Fibroblast of villous mesenchyme (primary cell): Measurements from ENCODE around the gene SEC63. TPM values are rescaled to one million over a fixed set of nuclear protein-coding genes. Genes with fewer than 3 reads are reported as not detected.
"Not testable (repeated sequence)": the region's sequence is repeated elsewhere in the genome, so short reads cannot be mapped to it uniquely, and the experiment has no call there.

Experiments
- DNase-seq: peaks from one replicate; pipeline ENCODE4 v3.0.0-alpha.2; 2010; ENCODE audit warnings: low read depth
- H3K4me3 ChIP-seq: 2 replicates; pipeline ENCODE4 v1.5.1; 2011; ENCODE audit warnings: low read depth, mild to moderate bottlenecking, low read length
- CTCF ChIP-seq: IDR thresholded peaks from 2 replicates; pipeline ENCODE4 v1.5.1; 2012; ENCODE audit warnings: low read depth, mild to moderate bottlenecking, low read length; ENCODE audit not compliant: insufficient read depth
- total RNA-seq: library from RNA; depleted of rRNA; stranded (reverse); fragments of >200 nt; gene quantifications from 2 replicates; pipeline ENCODE4 v1.2.3, GENCODE V29; 2012

The SEC63 gene
- 28.5 and 32.9 TPM in 2 replicates for total RNA-seq

GRCh38 chr6:107957909-107958688, at the start of gene SEC63:
TSS of gene SEC63 (minus strand) at chr6:107958208. CDS start at chr6:107958009, 199 bp downstream.
- TF ChIP-seq CTCF = no peak
- peak within 1 kb of the TSS; percentile 98 for H3K4me3 ChIP-seq
- DNase-seq = peak; percentile 98

GRCh38 chr6:108005961-108006360, 48.0 kb upstream of the SEC63 start:
- no peak overlapping the region for H3K4me3 ChIP-seq
- DNase-seq = no peak
- no peak for TF ChIP-seq CTCF

- H3K4me3 ChIP-seq = no peak overlapping the region
- TF ChIP-seq CTCF = no peak
- no peak for DNase-seq
Observed at GRCh38 chr6:108004861-108005260, 46.9 kb upstream of the SEC63 start.

- no peak for TF ChIP-seq CTCF
- no peak overlapping the region for H3K4me3 ChIP-seq
- DNase-seq = peak; percentile 6
Observed at GRCh38 chr6:108002365-108003221, 44.6 kb upstream of the SEC63 start.

- TF ChIP-seq CTCF = no peak
- H3K4me3 ChIP-seq = no peak overlapping the region
- DNase-seq = no peak
Observed at GRCh38 chr6:108001696-108002231, 43.8 kb upstream of the SEC63 start.

- not testable (repeated sequence) for DNase-seq, H3K4me3 ChIP-seq
Observed at GRCh38 chr6:108000259-108000658, 42.3 kb upstream of the SEC63 start.

- H3K4me3 ChIP-seq = no peak overlapping the region
- no peak for TF ChIP-seq CTCF
- no peak for DNase-seq
Observed at GRCh38 chr6:107999341-107999740, 41.3 kb upstream of the SEC63 start.
